GM12878 (cell line): ENCODE measurements around the gene ITM2C. TPM values are rescaled to one million over a fixed set of nuclear protein-coding genes. Genes with fewer than 3 reads are reported as not detected.

Experiments used
- BCL3 ChIP-seq: IDR thresholded peaks from 2 replicates; pipeline ENCODE4 v1.6.1; 2011; ENCODE audit warnings: borderline replicate concordance, low read depth, mild to moderate bottlenecking, moderate library complexity, low read length; ENCODE audit not compliant: insufficient read depth, poor library complexity, severe bottlenecking
- CBFB ChIP-seq: IDR thresholded peaks from 2 replicates; pipeline ENCODE4 v1.6.1; 2016; ENCODE audit warnings: antibody characterized with exemption, low read depth
- FOXK2 ChIP-seq: fragments of 450-650 bp; IDR thresholded peaks from 2 replicates; pipeline ENCODE4 v1.6.1; 2017; ENCODE audit warnings: mild to moderate bottlenecking, moderate library complexity
- IKZF1 ChIP-seq: fragments of 450-650 bp; conservative IDR thresholded peaks from 2 replicates; pipeline ENCODE4 v1.6.1; 2017; ENCODE audit warnings: antibody characterized with exemption, mild to moderate bottlenecking
- JUNB ChIP-seq: IDR thresholded peaks from 2 replicates; pipeline ENCODE4 v1.6.1; 2016; ENCODE audit warnings: antibody characterized with exemption, mild to moderate bottlenecking
- MTA3 ChIP-seq: IDR thresholded peaks from 2 replicates; pipeline ENCODE4 v1.6.1; 2012; ENCODE audit warnings: low read length, inconsistent platforms, borderline replicate concordance
- PBX3 ChIP-seq: IDR thresholded peaks from 2 replicates; pipeline ENCODE4 v1.6.1; 2011; ENCODE audit warnings: mild to moderate bottlenecking, low read depth, low read length, moderate library complexity; ENCODE audit not compliant: insufficient replicate concordance
- PRDM15 ChIP-seq: fragments of 450-650 bp; formaldehyde crosslinking; IDR thresholded peaks from 2 replicates; pipeline ENCODE4 v1.4.0; 2020; ENCODE audit warnings: mild to moderate bottlenecking, moderate library complexity
- RB1 ChIP-seq: fragments of 450-650 bp; formaldehyde crosslinking; IDR thresholded peaks from 2 replicates; pipeline ENCODE4 v1.6.1; 2017; ENCODE audit warnings: mild to moderate bottlenecking, borderline replicate concordance
- RCOR1 ChIP-seq: conservative IDR thresholded peaks from 2 replicates; pipeline ENCODE4 v1.6.1; 2012; ENCODE audit warnings: low read depth, low read length, improper control_type of control experiment
- RFX5 ChIP-seq: IDR thresholded peaks from 2 replicates; pipeline ENCODE4 v1.6.1; 2011; ENCODE audit warnings: low read depth, low read length, improper control_type of control experiment
- SMARCA5 ChIP-seq: fragments of 450-650 bp; IDR thresholded peaks from 2 replicates; pipeline ENCODE4 v1.6.1; 2017; ENCODE audit warnings: mild to moderate bottlenecking
- SMC3 ChIP-seq: IDR thresholded peaks from 2 replicates; pipeline ENCODE4 v1.6.1; 2011; ENCODE audit warnings: low read length, improper control_type of control experiment, borderline replicate concordance
- TAF1 ChIP-seq: IDR thresholded peaks from 2 replicates; pipeline ENCODE4 v1.6.1; 2011; ENCODE audit warnings: mild to moderate bottlenecking, low read depth, low read length, borderline replicate concordance
- YBX1 ChIP-seq: fragments of 450-650 bp; IDR thresholded peaks from 2 replicates; pipeline ENCODE4 v1.6.1; 2016; ENCODE audit warnings: antibody characterized with exemption
- ZBTB40 ChIP-seq: fragments of 450-650 bp; IDR thresholded peaks from 2 replicates; pipeline ENCODE4 v1.6.1; 2016; ENCODE audit warnings: mild to moderate bottlenecking, moderate library complexity, borderline replicate concordance
- ZNF384 ChIP-seq: IDR thresholded peaks from 2 replicates; pipeline ENCODE4 v1.6.1; 2012; ENCODE audit warnings: low read depth, mild to moderate bottlenecking, low read length, improper control_type of control experiment, borderline replicate concordance
- polyA plus RNA-seq, 11 experiments: library from polyadenylated mRNA; depleted of rRNA in 4 of 11; unstranded in 6 of 11; stranded (reverse) in 5 of 11; fragments of >200 nt; fragmentation: Nextera tagmentation in 4 of 11; fragmentation: Illumina TruSeq in 1 of 11; extraction: Ambion mirVana in 4 of 11; extraction: Trizol in 1 of 11; gene quantifications; 1 replicate in 1 of 11; 2 replicates in 10 of 11; pipeline versions ENCODE4 v1.2.1 to v1.2.3, GENCODE V29; 2011 to 2016; ENCODE audit warnings: inconsistent platforms in 2 of 11, missing spikeins in 2 of 11, low read depth in 1 of 11
- total RNA-seq, 4 experiments: library from RNA; depleted of rRNA in 3 of 4; stranded (reverse); fragments of >200 nt in 3 of 4; fragmentation: Illumina TruSeq in 1 of 4; extraction: Trizol in 1 of 4; gene quantifications; 2 replicates each; pipeline versions ENCODE4 v1.2.1 to v1.2.3, GENCODE V29; 2013 to 2021

ITM2C gene
- total and polyA plus RNA-seq, 10 of the 15 experiments (the other 5 are each of a cell fraction or from before 2014, with no cell fraction given): 5.4 to 195 (median 149) TPM

GRCh38 chr2:230924470-230925341 is 60.0 kb downstream of the ITM2C start, which contains the start of gene GPR55 (continued):
- TF ChIP-seq ZBTB40: no peak
- TF ChIP-seq ZNF384: no peak
- TF ChIP-seq RB1: no peak
- peak; percentile 73; the same call in 1 of the 2 replicates for TF ChIP-seq JUNB
- TF ChIP-seq TAF1: peak; percentile 38; the same call in 1 of the 2 replicates
- peak; percentile 62 for TF ChIP-seq BCL3
- TF ChIP-seq PBX3: peak; percentile 4
- TF ChIP-seq RCOR1: no peak
- peak; percentile 81 for TF ChIP-seq CBFB
- peak; percentile 63 for TF ChIP-seq IKZF1
- TF ChIP-seq MTA3: no peak
- TF ChIP-seq PRDM15: no peak
- TF ChIP-seq SMC3: peak; percentile 13; the same call in 1 of the 2 replicates
- no peak for TF ChIP-seq YBX1
- TF ChIP-seq FOXK2: no peak
- no peak for TF ChIP-seq RFX5
- peak; percentile 65; the same call in 1 of the 2 replicates for TF ChIP-seq SMARCA5
